ENCODE data around the gene AMACR.

GRCh38 chr5:33968211-33969005, 39.4 kb downstream of the AMACR start:
- no peak for TF ChIP-seq NRF1 (conservative IDR thresholded peaks at IDR 0.05; ENCODE audit: low read depth, low read length)
- TF ChIP-seq MAX (IDR thresholded peaks at IDR 0.05; ENCODE audit: low read depth, low read length): no peak
- TF ChIP-seq IRF4 (IDR thresholded peaks at IDR 0.05; ENCODE audit: low read depth, low read length): no peak
- TF ChIP-seq CTCF (IDR thresholded peaks at IDR 0.05 in 2 of 3, conservative IDR thresholded peaks at IDR 0.05 in 1 of 3; ENCODE audit: control insufficient read depth in 2 of 3, extremely low read depth in 1 of 3, insufficient read depth in 1 of 3, low read depth in 3 of 3, low read length in 3 of 3): no peak
- TF ChIP-seq BRCA1 (IDR thresholded peaks at IDR 0.05; ENCODE audit: low read depth, low read length): no peak
- TF ChIP-seq YY1 (IDR thresholded peaks at IDR 0.05; ENCODE audit: low read depth, low read length): no peak

Measured in GM12878 (cell line).